ENCODE data around the gene ARR3. TPM values are rescaled to one million over a fixed set of nuclear protein-coding genes. Genes with fewer than 3 reads are reported as not detected.
A peak's percentile ranks its signal among the peaks of the same experiment; 100 is the strongest.
"Not testable (repeated sequence)": the region's sequence is repeated elsewhere in the genome, so short reads cannot be mapped to it uniquely, and the experiment has no call there.

Gene ARR3
- total RNA-seq, 1 donor = not detected

- no peak for DNase-seq (ENCODE audit: low read depth)
- H3K4me3 ChIP-seq (ENCODE audit: low read depth, low read length) = no peak overlapping the region
- TF ChIP-seq, protein P1, sequence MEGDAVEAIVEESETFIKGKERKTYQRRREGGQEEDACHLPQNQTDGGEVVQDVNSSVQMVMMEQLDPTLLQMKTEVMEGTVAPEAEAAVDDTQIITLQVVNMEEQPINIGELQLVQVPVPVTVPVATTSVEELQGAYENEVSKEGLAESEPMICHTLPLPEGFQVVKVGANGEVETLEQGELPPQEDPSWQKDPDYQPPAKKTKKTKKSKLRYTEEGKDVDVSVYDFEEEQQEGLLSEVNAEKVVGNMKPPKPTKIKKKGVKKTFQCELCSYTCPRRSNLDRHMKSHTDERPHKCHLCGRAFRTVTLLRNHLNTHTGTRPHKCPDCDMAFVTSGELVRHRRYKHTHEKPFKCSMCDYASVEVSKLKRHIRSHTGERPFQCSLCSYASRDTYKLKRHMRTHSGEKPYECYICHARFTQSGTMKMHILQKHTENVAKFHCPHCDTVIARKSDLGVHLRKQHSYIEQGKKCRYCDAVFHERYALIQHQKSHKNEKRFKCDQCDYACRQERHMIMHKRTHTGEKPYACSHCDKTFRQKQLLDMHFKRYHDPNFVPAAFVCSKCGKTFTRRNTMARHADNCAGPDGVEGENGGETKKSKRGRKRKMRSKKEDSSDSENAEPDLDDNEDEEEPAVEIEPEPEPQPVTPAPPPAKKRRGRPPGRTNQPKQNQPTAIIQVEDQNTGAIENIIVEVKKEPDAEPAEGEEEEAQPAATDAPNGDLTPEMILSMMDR (IDR thresholded peaks at IDR 0.05; ENCODE audit: insufficient read depth, low read length) = no peak
These were observed 3.4 kb upstream of the ARR3 start for GRCh38 chrX:70264784-70265183.

- DNase-seq (ENCODE audit: low read depth) = not testable (repeated sequence)
These were observed 5.9 kb downstream of the ARR3 start for GRCh38 chrX:70274029-70274428.

DNA sequence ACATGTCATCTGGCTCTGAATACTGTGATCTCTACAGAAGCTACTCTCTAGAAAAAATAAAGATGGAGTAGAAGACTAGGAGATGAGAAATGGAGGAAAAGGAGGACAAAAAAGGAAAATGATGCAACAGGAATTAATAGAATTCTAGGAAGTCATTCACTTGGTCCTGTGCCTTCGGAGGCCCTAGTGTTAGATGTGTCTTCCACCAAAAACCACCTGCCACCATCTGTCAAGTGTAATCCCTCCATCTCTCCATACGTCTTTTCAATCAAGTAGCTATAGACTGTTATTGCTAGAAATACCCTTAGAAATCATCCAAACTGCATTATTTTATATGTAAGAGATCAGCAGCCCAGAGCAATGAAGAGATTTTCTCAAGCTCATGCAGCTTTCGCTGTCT, 10.9 kb downstream of the ARR3 start:
- DNase-seq (ENCODE audit: low read depth) = no peak
- no peak overlapping the region for H3K4me3 ChIP-seq (ENCODE audit: low read depth, low read length)
- TF ChIP-seq, protein P1 (IDR thresholded peaks at IDR 0.05; ENCODE audit: insufficient read depth, low read length) = no peak

More at GRCh38 chrX:70274029-70274428, 5.9 kb downstream of the ARR3 start:
- H3K4me3 ChIP-seq (ENCODE audit: low read depth, low read length) = not testable (repeated sequence)

GRCh38 chrX:70280573-70280972, 12.4 kb downstream of the ARR3 start:
- no peak overlapping the region for H3K4me3 ChIP-seq (ENCODE audit: low read depth, low read length)
- DNase-seq (ENCODE audit: low read depth) = no peak
- TF ChIP-seq, protein P1 (IDR thresholded peaks at IDR 0.05; ENCODE audit: insufficient read depth, low read length) = no peak

GRCh38 chrX:70281951-70282350, 13.8 kb downstream of the ARR3 start, which contains the start of gene RAB41:
Gene RAB41, plus strand, starts transcription at chrX:70282172. Its CDS starts 46 bp downstream, at chrX:70282218.
- no peak within 1 kb of the TSS for H3K4me3 ChIP-seq (ENCODE audit: low read depth, low read length)
- no peak for DNase-seq (ENCODE audit: low read depth)
- TF ChIP-seq, protein P1 (IDR thresholded peaks at IDR 0.05; ENCODE audit: insufficient read depth, low read length) = no peak

GRCh38 chrX:70289168-70289792, 21.1 kb downstream of the ARR3 start:
- H3K4me3 ChIP-seq (ENCODE audit: low read depth, low read length) = peak overlapping the region; percentile 85
- DNase-seq (ENCODE audit: low read depth) = no peak
- TF ChIP-seq, protein P1 (IDR thresholded peaks at IDR 0.05; ENCODE audit: insufficient read depth, low read length) = no peak

DNA sequence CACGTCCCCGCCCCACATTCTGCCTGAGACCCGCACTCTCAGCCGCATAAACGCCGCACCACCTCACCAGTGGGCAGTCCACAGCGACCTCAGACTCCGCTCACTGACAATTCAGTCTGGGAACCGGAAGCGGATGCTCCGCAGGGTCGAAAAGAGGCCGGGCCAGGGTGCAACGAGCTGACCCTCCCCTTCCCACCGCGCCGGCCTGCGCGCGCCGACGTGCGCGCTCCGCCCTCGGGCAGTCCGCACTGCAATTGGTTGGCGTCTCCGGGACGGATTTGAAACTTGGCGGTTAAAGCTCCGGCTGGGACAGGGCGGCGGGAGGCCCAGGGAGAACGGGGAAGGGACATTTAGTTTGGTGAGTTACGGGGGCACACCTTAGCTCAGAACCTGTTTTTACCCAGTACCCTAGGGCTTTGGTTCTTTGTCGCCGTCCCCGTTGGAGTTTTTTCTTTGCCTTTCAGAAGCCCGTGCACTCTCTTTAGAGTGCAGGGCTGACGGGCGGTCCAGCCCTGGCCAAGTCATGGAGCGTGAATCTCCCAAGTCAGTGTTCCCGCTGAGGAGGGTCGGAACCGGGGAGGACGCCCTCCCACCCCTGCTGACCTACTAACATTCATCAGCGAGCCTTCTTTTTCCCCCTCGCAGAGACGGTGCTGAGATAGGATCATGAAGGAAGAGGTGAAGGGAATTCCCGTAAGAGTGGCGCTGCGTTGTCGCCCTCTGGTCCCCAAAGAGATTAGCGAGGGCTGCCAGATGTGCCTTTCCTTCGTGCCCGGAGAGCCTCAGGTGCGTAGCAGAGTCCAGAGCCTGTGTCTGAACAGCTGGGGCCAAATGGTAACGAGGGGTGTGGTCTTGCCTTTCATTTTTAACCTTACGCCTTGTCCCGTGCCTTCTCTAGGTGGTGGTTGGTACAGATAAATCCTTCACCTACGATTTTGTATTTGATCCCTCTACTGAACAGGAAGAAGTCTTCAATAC, 21.9 kb downstream of the ARR3 start, which contains the start of the genes KIF4A and PDZD11:
KIF4A (plus strand) TSS at position 312 of the 978 bp plus-strand sequence; CDS start at position 667, 355 bp downstream.
PDZD11 (minus strand) TSS at position 135 of the 978 bp plus-strand sequence. CDS start 586 bp downstream, outside the sequence.
- H3K4me3 ChIP-seq (ENCODE audit: low read depth, low read length) = peak within 1 kb of the TSS; percentile 85
- peak; percentile 72 for DNase-seq (ENCODE audit: low read depth)
- TF ChIP-seq, protein P1 (IDR thresholded peaks at IDR 0.05; ENCODE audit: insufficient read depth, low read length) = no peak
